H9 (cell line): ENCODE data around the gene CBX1. TPM values are rescaled to one million over a fixed set of nuclear protein-coding genes. Genes with fewer than 3 reads are reported as not detected.

Experiments
- DNase-seq: peaks from one replicate; pipeline ENCODE4 v3.0.0-alpha.2; 2017
- H2AFZ ChIP-seq: one replicate; pipeline ENCODE4 v1.6.1; 2013; ENCODE audit warnings: mild to moderate bottlenecking, low read length, control low read depth, moderate library complexity
- H2AK5ac ChIP-seq: 2 replicates; pipeline ENCODE4 v1.6.1; 2013; ENCODE audit warnings: low read length, control low read depth, mixed read lengths; ENCODE audit not compliant: insufficient read length
- H2BK120ac ChIP-seq: one replicate; pipeline ENCODE4 v1.6.1; 2013; ENCODE audit warnings: low read depth, mild to moderate bottlenecking, low read length, control low read depth, inconsistent platforms; ENCODE audit not compliant: poor library complexity, severe bottlenecking
- H2BK12ac ChIP-seq: 2 replicates; pipeline ENCODE4 v1.6.1; 2013; ENCODE audit warnings: low read length, control low read depth, mixed read lengths, low read depth; ENCODE audit not compliant: insufficient read length
- H2BK15ac ChIP-seq: 2 replicates; pipeline ENCODE4 v1.6.1; 2013; ENCODE audit warnings: low read depth, low read length, control low read depth
- H2BK20ac ChIP-seq: one replicate; pipeline ENCODE4 v1.6.1; 2013; ENCODE audit warnings: low read depth, mild to moderate bottlenecking, low read length, control low read depth, inconsistent platforms; ENCODE audit not compliant: poor library complexity, severe bottlenecking
- H2BK5ac ChIP-seq: 2 replicates; pipeline ENCODE4 v1.6.1; 2013; ENCODE audit warnings: low read length, control low read depth, mixed read lengths; ENCODE audit not compliant: insufficient read length
- H3K14ac ChIP-seq: 2 replicates; pipeline ENCODE4 v1.6.1; 2013; ENCODE audit warnings: low read length, control low read depth; ENCODE audit not compliant: insufficient read depth
- H3K18ac ChIP-seq: 2 replicates; pipeline ENCODE4 v1.6.1; 2013; ENCODE audit warnings: low read depth, mild to moderate bottlenecking, mixed read lengths, low read length, control low read depth; ENCODE audit not compliant: insufficient read length
- H3K23ac ChIP-seq: 2 replicates; pipeline ENCODE4 v1.6.1; 2013; ENCODE audit warnings: low read length, control low read depth, mixed read lengths, low read depth; ENCODE audit not compliant: insufficient read length
- H3K23me2 ChIP-seq: 2 replicates; pipeline ENCODE4 v1.6.1; 2013; ENCODE audit warnings: low read depth, mild to moderate bottlenecking, mixed read lengths, low read length, control low read depth; ENCODE audit not compliant: insufficient read length, poor library complexity, severe bottlenecking
- H3K27ac ChIP-seq: 2 replicates; pipeline ENCODE4 v1.5.1; 2013; ENCODE audit warnings: low read length, control low read depth, mixed read lengths, low read depth; ENCODE audit not compliant: insufficient read length
- H3K27me3 ChIP-seq: 2 replicates; pipeline ENCODE4 v1.6.1; 2013; ENCODE audit warnings: low read length, control low read depth, inconsistent platforms; ENCODE audit not compliant: insufficient read depth
- H3K4ac ChIP-seq: 2 replicates; pipeline ENCODE4 v1.6.1; 2013; ENCODE audit warnings: low read depth, mild to moderate bottlenecking, control low read depth, inconsistent platforms, low read length, moderate library complexity
- H3K4me1 ChIP-seq: 2 replicates; pipeline ENCODE4 v1.6.1; 2013; ENCODE audit warnings: low read length, control low read depth, inconsistent platforms; ENCODE audit not compliant: insufficient read depth
- H3K4me2 ChIP-seq: 2 replicates; pipeline ENCODE4 v1.6.1; 2013; ENCODE audit warnings: low read length, control low read depth, mixed read lengths; ENCODE audit not compliant: insufficient read length, insufficient read depth
- H3K56ac ChIP-seq: 2 replicates; pipeline ENCODE4 v1.6.1; 2013; ENCODE audit warnings: low read depth, mild to moderate bottlenecking, mixed read lengths, low read length, control low read depth; ENCODE audit not compliant: insufficient read length
- H3K79me1 ChIP-seq: 2 replicates; pipeline ENCODE4 v1.6.1; 2013; ENCODE audit warnings: low read depth, mild to moderate bottlenecking, moderate library complexity, low read length, control low read depth, inconsistent platforms; ENCODE audit not compliant: insufficient read depth, poor library complexity, severe bottlenecking
- H3K79me2 ChIP-seq: 2 replicates; pipeline ENCODE4 v1.6.1; 2013; ENCODE audit warnings: low read length, control low read depth, inconsistent platforms; ENCODE audit not compliant: insufficient read depth
- H3K9ac ChIP-seq: 2 replicates; pipeline ENCODE4 v1.6.1; 2013; ENCODE audit warnings: low read length, control low read depth, mixed read lengths; ENCODE audit not compliant: insufficient read length; ENCODE audit errors: extremely low read depth
- H3K9me3 ChIP-seq: one replicate; pipeline ENCODE4 v1.6.1; 2013; ENCODE audit warnings: low read depth, low read length, inconsistent platforms; ENCODE audit not compliant: control insufficient read depth
- H3T11ph ChIP-seq: one replicate; pipeline ENCODE4 v1.6.1; 2013; ENCODE audit warnings: mild to moderate bottlenecking, low read length, control low read depth, inconsistent platforms
- H4K20me1 ChIP-seq: one replicate; pipeline ENCODE4 v1.6.1; 2013; ENCODE audit not compliant: control insufficient read depth, insufficient read length, insufficient read depth
- H4K5ac ChIP-seq: 2 replicates; pipeline ENCODE4 v1.6.1; 2013; ENCODE audit warnings: low read depth, mild to moderate bottlenecking, mixed read lengths, low read length, control low read depth; ENCODE audit not compliant: insufficient read length
- H4K8ac ChIP-seq: replicated peaks from 2 replicates; pipeline ENCODE4 v1.6.1; 2013; ENCODE audit warnings: low read length, control low read depth, mixed read lengths, low read depth; ENCODE audit not compliant: insufficient read length
- H4K91ac ChIP-seq: 2 replicates; pipeline ENCODE4 v1.6.1; 2013; ENCODE audit warnings: low read depth, mild to moderate bottlenecking, moderate library complexity, mixed read lengths, low read length, control low read depth; ENCODE audit not compliant: insufficient read length
- H3K27ac Mint-ChIP-seq, 3 experiments: 2 replicates in 2 of 3; 3 replicates in 1 of 3; pipeline ENCODE4 v1.8.0; 2020 to 2021; ENCODE audit warnings: mixed read lengths in 3 of 3, mild to moderate bottlenecking in 1 of 3, moderate library complexity in 1 of 3
- H3K27me3 Mint-ChIP-seq: 2 replicates; pipeline ENCODE4 v1.8.0; 2021; ENCODE audit warnings: low read depth, mild to moderate bottlenecking, moderate library complexity, mixed read lengths
- H3K36me3 Mint-ChIP-seq, 3 experiments: 2 replicates in 2 of 3; 3 replicates in 1 of 3; pipeline ENCODE4 v1.8.0; 2020 to 2021; ENCODE audit warnings: low read depth in 3 of 3, mixed read lengths in 3 of 3; ENCODE audit not compliant: insufficient read depth in 1 of 3
- H3K4me1 Mint-ChIP-seq, 2 experiments: 2 replicates each; pipeline ENCODE4 v1.8.0; 2020; ENCODE audit warnings: mixed read lengths in 2 of 2
- H3K4me3 Mint-ChIP-seq, 2 experiments: 2 replicates in 1 of 2; 3 replicates in 1 of 2; pipeline ENCODE4 v1.8.0; 2020 to 2021; ENCODE audit warnings: mild to moderate bottlenecking in 2 of 2, mixed read lengths in 2 of 2, moderate library complexity in 1 of 2
- H3K9me3 Mint-ChIP-seq, 2 experiments: 2 replicates in 1 of 2; 3 replicates in 1 of 2; pipeline ENCODE4 v1.8.0; 2020; ENCODE audit warnings: mild to moderate bottlenecking in 2 of 2, mixed read lengths in 2 of 2, moderate library complexity in 1 of 2
- WGBS: extraction: QIAGEN DNeasy Blood & Tissue Kit; methylation state at CpG from one replicate; pipeline ENCODE4 v1.1.7; 2013; ENCODE audit warnings: missing lambda C conversion rate, low lambda C conversion rate, mixed read lengths; ENCODE audit not compliant: insufficient read length; ENCODE audit errors: extremely low coverage; 5-methylcytosine and 5-hydroxymethylcytosine counted together
- total RNA-seq: library from RNA; stranded (reverse); gene quantifications from 2 replicates; pipeline ENCODE4 v1.2.1, GENCODE V29; 2021
- TF ChIP-seq, protein P1 (sequence below): fragments of 200-600 bp; sonication (generic); conservative IDR thresholded peaks from 3 replicates; pipeline ENCODE4 v1.8.0; 2021; ENCODE audit warnings: antibody characterized with exemption, mild to moderate bottlenecking

CBX1 gene
- total RNA-seq, 1 experiment from 2014 or later: 155 TPM

DNA sequence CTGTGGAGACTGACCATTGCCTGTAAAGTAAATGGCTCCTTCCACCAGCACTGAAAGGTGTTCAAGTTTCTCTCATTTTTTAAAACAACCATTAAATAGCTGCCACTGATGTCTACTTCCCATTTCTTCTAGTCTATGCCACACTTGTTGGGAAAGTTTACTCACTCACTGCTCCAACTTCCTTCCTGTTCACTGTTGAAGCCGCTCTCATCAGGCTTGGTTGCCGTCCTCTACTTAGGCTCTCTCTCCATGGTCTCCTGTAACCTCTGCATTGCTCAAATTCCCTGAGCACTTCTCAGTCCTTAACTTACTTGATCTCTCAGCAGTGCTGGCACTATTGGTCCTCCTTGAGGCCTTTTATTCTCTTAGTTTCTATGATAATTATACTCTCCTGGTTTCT, 38.7 kb upstream of the CBX1 start:
- Mint-ChIP-seq H3K27me3 (peaks cover 17% of the 10 kb centered on the region), H3K36me3 (no peaks in the 10 kb centered on the region), H3K4me3 (no peak overlapping the region), H3K27ac (no peak overlapping the region), H3K9me3 (no peaks in the 10 kb centered on the region), H3K4me1 (peaks cover 6 to 7% of the 10 kb centered on the region in 2 experiments)
- H3K9me3 ChIP-seq: no peaks in the 10 kb centered on the region
- no peaks in the 10 kb centered on the region for H3K4me1 ChIP-seq
- no peak overlapping the region for H3K14ac ChIP-seq
- no peak overlapping the region for H2BK120ac ChIP-seq
- H2BK20ac ChIP-seq: no peak overlapping the region
- no peaks in the 10 kb centered on the region for H3K79me1 ChIP-seq
- H4K5ac ChIP-seq: no peak overlapping the region
- no peak overlapping the region for H3K4ac ChIP-seq
- H3K27me3 ChIP-seq: no peaks in the 10 kb centered on the region
- H3K18ac ChIP-seq: no peak overlapping the region
- no peak overlapping the region for H4K91ac ChIP-seq
- no peak overlapping the region for H2AK5ac ChIP-seq
- H4K8ac ChIP-seq: no peak overlapping the region
- TF ChIP-seq, protein P1, sequence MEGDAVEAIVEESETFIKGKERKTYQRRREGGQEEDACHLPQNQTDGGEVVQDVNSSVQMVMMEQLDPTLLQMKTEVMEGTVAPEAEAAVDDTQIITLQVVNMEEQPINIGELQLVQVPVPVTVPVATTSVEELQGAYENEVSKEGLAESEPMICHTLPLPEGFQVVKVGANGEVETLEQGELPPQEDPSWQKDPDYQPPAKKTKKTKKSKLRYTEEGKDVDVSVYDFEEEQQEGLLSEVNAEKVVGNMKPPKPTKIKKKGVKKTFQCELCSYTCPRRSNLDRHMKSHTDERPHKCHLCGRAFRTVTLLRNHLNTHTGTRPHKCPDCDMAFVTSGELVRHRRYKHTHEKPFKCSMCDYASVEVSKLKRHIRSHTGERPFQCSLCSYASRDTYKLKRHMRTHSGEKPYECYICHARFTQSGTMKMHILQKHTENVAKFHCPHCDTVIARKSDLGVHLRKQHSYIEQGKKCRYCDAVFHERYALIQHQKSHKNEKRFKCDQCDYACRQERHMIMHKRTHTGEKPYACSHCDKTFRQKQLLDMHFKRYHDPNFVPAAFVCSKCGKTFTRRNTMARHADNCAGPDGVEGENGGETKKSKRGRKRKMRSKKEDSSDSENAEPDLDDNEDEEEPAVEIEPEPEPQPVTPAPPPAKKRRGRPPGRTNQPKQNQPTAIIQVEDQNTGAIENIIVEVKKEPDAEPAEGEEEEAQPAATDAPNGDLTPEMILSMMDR: no peak
- no peak overlapping the region for H3K4me2 ChIP-seq
- H3K56ac ChIP-seq: no peak overlapping the region
- no peak overlapping the region for H2BK15ac ChIP-seq
- no peak overlapping the region for H2BK12ac ChIP-seq
- no peaks in the 10 kb centered on the region for H3K79me2 ChIP-seq
- no peak overlapping the region for H3K27ac ChIP-seq
- H4K20me1 ChIP-seq: no peaks in the 10 kb centered on the region
- H3K23ac ChIP-seq: no peak overlapping the region
- H3T11ph ChIP-seq: no peak overlapping the region
- H2AFZ ChIP-seq: no peak overlapping the region
- no peak overlapping the region for H3K9ac ChIP-seq
- H3K23me2 ChIP-seq: no peaks in the 10 kb centered on the region
- WGBS: no CpG with 5 or more reads among the region's 2 CpGs
- no peak for DNase-seq
- no peak overlapping the region for H2BK5ac ChIP-seq
